ENCODE data around the gene NLRP12.

- TF ChIP-seq CTCF (IDR thresholded peaks at IDR 0.05; ENCODE audit: low read depth, low read length) = no peak
- TF ChIP-seq EZH2phosphoT487 (IDR thresholded peaks at IDR 0.05; ENCODE audit: low read depth) = no peak
These were observed 50.1 kb downstream of the NLRP12 start for GRCh38 chr19:53773999-53774398.
